GM19452 (cell line): ENCODE data around the gene HHIPL2.
"Not testable (repeated sequence)": the region's sequence is repeated elsewhere in the genome, so short reads cannot be mapped to it uniquely, and the experiment has no call there.

ENCODE experiments used
- ATAC-seq: cut with Tn5 transposase; IDR thresholded peaks from one replicate; pipeline ENCODE4 v1.9.1; 2021; ENCODE audit not compliant: unreplicated experiment

Gene HHIPL2

DNA sequence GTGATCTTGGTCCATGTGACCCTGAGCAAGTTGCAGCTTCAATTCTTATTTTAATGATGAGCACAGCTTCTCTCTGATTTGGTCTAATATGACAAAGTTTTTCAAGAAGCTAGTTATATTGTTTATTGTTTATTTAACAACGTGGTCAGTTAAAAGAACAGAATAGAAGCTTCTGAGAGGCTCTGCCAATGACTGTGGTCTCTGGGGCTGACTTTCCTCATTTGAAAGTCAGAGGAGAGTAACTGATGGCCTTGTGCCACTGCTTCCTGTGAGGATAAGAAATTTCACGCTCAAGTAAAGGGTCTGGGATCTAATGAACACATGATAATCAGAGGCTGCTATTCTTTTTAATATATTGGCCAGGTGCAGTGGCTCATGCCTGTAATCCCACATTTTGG is 7.3 kb downstream of the HHIPL2 start:
- no peak for ATAC-seq

DNA sequence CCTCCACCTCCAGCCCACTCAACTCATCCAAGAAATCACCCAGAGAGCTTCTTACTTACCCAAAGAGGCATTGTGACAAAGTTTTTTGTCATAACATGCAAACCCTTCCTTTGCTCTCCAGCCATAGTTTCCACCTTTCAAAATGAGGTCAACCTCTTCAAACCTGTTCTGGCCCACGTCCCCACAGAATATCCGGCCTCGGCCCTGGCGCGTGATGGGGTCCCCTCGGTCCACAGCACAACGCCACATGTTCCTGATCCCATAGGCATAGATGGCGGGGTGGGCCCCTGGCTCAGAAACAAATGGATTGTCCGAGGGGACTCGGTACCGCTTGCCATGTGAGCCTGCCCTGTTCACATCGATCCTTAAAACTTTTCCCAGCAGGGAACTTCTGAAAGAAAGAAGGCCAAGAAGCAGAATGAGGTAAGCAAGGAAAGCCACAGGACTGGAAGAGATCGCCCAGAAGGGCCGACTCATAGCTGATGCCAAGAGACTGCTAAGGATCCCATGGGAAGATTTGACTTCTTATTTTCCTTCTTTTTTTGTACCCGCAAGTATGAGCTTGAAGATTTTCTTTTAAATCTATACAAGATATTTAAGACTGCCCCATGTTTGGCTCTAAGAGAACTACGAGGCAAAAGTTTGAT is 7.8 kb downstream of the HHIPL2 start:
- ATAC-seq: no peak

DNA sequence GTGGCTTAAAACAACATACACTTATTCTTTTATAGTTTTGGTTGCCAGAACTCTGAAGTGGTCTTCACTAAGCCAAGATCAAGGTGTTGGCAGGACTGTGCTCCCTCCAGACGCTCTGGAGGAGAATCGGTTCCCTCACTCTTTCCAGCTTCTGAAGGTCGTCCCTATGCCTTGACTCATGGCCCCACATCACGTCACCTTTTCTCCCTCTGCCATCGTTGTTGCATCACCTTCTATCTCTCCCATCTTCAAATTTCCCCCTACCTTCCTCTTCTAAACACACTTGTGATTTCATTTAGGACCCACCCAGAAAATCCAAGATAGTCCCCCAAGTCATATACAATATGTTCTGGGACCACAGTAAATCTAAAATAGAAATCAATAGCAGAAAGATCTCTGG is 12.4 kb downstream of the HHIPL2 start:
- ATAC-seq: no peak

DNA sequence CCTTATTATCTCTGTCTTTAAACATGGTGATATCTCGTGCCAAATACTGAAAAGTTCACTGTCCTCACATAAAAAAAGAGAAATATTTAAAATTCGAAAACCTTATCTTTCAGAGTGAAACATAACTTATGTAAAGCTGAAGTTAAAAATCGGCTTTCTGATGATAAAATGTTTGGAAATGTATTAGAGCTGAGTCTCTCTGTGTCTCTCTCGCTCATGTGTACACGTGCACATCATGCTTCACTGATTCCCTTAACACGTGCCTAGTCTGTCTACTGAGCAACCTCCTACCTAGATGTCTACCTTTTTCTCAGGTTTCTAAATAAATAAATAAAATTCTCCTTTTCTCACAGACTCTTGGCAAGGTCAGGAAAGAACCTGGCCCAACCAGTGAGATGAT is 17.1 kb downstream of the HHIPL2 start:
- ATAC-seq: no peak

DNA sequence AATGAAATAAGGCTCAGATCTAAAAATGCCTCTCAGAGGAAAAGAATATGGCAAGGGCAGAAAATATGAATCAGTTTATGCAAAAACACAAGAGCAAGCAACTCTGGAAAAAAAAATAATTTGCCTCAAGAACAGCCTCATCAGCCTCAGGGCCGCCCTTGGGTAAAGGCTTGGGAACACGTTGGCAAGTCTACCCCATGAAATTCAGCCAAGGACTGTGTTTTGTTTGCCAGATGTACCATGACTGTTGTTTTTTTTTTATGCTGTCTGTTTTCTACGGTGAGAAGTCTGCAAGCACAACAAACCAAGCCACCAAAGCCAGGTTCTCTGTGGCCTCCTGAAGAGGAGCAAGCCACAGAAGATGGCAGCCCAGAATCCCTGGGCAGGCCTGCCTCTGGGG is 18.0 kb downstream of the HHIPL2 start:
- no peak for ATAC-seq

DNA sequence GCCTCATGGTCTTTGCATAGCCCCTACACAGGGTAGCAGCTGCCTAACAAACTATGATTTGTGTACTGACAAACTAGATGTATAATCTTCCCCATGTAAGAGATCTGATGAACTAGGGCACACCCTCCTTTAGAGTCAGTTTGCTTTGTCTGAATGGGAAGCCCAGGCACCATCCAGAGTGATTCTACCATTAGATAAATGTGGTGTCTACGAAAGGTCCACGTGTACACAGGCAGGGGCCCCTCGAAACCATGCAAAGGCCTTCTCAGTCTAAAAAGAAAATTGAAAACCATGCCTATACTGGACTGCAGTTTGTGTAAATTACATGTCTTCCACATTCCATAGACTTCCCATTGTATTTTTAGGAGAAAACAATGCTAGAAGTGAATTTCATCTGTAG is 18.7 kb downstream of the HHIPL2 start:
- no peak for ATAC-seq

DNA sequence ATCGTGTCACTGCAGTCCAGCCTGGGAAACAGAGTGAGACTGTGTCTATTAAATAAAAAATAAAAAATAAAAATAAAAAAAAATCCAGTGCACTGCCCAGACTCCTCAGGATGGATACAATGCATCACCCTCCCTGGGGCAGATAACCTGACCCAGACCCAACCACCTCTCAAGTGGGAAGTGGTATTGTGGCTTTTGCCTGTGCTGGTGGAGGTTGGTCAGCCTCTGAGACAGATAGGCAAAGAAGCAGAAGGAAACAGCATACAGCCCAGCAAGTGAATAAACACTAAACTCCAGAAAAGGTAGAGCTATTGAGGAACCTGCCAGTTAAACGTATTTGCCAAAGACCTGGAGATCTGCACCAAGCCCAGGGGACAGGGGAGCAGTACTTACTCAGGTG is 22.0 kb downstream of the HHIPL2 start:
- ATAC-seq: no peak

DNA sequence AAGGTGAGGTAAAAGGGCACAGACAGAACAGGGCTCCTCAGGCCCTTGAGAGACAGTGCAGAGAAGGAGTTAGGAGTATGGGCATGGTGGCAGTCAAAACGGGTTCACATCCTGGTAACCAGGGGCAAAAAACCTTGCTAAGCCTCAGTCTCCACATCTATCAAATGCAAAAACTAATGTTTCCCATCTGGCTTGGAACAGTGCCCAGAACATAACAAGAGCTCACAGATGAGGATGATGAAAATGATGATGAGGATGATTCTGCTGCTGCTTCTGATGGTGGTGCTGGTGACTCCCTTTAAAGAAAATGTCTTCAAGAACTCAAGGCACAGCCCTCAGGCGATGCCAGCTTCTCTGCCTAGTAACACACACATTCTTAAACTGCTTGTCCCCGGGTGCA is 24.1 kb downstream of the HHIPL2 start:
- ATAC-seq: no peak

DNA sequence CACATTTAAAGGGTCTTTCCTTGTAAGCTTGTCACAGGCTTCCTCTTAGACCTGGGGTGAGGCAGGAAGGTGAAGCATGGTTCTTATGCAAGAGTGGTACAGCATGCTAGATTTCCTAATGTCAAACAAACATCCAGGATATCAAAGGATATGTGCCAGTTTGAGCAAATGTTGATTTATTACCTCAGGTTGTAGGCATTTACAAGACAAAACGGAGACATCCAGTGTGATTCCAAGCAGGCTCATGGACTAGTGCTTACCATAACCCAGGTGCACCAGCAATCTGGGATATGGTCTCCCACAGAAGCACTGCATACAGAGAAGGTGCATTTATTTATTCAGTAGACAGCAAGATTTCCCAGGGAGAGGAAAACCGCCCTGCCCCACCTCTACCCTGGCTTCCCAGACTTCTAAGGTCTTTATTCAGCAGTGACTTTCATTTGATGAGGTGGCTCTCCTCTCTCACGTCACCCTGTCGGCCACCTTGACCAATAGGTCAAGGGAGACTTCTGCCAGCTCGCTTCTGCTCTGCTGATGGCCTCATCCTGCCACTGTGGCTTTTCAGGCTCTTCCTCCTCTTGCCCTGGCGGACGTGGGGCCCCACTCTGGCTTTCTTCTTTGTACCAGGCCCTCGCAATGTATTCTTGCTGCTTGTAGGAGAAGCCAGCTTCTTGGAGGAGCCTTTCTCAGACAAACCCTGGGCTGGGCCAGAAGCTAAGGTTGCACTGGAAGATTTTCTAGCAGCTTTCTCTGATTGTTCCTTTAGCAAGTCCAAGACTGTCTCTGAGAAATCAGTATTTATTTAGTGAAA is 25.6 kb downstream of the HHIPL2 start:
- ATAC-seq: no peak

DNA sequence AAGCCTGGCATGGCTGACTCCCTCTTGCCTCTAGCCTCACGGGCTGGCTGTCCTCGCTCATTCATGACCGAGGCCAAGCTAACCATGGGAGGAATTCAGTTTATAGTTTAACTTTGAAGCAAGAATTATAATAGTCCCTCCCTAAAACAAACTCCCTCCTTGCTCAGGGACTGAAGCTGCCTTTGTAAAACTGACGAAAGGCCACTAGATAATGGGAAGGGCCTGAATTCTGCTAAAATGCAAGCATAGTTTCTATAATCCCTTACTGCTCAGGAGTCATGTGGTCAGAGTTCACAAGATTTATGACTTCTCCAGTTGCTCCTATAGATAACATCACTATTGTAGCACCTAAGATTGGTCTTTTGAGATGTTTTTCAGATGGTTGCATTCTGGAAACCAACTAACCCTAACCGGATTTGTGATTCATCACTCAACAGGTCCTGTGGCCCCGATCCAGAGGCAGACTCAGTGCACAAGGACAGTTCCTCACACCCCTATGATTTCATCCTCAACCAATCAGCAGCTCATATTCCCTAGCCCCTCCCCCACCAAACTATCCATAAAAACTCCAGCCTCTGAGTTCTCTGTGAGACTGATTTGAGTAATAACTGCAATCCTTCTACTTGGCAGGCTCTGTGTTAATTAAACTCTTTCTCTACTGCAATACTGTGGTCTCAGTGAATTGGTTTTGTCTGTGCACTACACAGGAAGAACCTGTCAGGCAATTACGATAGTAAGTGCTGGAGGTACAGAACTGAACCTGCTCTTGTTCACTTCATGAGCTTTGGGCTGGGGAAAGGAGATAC is 26.4 kb downstream of the HHIPL2 start:
- no peak for ATAC-seq

DNA sequence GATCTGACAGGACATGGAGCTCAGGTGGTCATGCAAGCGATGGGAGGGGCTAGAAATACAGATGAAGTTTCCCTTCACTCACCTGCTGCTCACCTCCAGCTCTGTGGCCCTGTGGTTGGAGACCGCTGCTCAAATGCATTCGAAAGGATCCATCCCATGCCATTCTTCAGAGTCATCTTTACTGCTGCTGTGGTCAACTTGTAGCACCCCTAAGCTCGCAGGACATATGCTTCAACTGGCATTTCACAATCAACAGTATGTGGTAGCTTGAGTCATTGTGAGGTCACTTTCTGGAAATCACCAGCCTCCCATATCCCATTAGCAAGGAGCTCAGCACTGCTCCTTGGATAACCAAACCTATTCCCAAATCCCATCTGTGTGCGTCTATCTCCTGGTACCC is 58.4 kb downstream of the HHIPL2 start:
- not testable (repeated sequence) for ATAC-seq

DNA sequence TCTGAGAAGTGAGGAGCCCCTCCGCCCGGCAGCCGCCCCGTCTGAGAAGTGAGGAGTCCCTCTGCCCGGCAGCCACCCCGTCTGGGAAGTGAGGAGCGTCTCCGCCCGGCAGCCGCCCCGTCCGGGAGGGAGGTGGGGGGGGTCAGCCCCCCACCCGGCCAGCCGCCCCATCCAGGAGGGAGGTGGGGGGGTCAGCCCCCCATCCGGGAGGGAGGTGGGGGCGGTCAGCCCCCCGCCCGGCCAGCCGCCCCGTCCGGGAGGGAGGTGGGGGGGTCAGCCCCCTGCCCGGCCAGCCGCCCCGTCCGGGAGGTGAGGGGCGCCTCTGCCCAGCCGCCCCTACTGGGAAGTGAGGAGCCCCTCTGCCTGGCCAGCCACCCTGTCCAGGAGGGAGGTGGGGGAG is 60.1 kb downstream of the HHIPL2 start:
- ATAC-seq: not testable (repeated sequence)

DNA sequence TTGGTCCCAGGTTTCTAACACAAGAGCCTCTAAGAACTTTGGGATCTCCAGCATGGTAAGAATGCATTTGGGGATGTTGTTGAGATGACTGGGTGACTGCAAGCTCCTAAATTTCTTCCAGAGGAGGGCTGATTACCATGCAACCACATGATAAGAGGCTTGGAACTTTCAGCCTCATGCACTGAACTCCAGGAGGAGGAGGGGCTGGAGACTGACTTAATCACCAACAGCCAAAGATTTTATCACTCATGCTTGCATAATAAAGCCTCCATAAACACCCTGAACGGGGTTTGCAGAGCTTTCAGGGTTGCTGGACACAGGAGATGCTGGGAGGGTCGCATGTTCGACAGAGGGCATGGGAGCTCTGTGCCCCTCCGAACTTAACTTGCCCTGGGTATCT is 63.9 kb downstream of the HHIPL2 start:
- ATAC-seq: not testable (repeated sequence)

DNA sequence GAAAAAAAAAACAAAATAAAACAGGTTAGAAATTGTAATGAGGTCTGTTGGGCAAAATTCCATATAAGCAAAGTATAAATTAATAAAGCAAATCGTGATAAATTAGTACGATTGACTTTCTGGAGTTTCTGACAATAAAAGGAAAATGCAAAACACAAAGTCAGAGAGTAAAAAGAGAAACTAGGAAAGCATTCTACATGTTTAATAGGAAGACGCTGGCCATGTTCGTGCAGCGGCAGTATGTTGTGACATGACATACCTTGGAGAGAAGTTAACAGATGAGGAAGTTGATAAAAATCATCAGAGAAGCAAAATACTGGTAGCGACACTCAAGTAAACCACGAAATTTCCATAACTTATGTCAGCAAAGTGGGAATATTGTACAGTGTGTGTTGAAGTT is 68.3 kb downstream of the HHIPL2 start:
- not testable (repeated sequence) for ATAC-seq

DNA sequence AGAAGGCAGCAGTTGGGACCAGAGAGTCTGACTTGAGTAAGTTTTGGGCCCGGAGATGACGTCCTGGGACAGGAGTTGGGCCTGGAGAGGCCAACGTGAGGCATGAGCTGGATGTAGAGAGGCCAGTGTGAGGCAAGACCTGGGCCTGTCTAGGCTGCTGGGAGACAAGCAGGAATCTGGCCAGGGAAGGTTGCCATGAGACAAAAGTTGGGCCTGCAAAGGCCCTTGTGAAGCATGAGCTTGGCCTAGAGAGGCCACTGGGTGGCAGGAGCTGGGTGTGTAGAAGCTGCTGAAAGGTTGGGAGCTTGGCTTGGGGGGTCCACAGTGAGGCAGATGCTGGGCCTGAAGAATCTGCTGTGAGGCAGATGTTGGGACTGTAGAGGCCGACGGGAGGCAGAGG is 71.5 kb downstream of the HHIPL2 start:
- ATAC-seq: not testable (repeated sequence)

DNA sequence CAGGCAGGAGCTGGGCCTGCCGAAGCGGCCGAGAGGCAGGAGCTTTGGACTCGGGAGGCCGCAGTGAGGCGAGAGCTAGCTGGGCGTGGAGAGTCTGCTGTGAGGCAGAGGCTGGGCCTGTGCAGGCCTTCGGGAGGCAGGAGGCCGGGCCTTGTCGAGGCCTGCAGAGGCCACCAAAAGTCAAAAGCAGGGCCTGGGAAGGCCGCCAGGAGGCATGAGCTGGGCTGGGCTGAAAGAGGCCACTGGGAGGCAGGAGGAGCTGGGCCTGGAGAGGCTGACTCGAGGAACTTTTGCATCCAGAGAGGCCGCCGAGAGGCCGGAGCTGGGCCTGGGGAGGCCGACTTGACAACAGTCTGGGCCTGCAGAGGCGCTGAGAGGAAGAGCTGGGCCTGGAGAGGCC is 74.2 kb downstream of the HHIPL2 start:
- not testable (repeated sequence) for ATAC-seq

DNA sequence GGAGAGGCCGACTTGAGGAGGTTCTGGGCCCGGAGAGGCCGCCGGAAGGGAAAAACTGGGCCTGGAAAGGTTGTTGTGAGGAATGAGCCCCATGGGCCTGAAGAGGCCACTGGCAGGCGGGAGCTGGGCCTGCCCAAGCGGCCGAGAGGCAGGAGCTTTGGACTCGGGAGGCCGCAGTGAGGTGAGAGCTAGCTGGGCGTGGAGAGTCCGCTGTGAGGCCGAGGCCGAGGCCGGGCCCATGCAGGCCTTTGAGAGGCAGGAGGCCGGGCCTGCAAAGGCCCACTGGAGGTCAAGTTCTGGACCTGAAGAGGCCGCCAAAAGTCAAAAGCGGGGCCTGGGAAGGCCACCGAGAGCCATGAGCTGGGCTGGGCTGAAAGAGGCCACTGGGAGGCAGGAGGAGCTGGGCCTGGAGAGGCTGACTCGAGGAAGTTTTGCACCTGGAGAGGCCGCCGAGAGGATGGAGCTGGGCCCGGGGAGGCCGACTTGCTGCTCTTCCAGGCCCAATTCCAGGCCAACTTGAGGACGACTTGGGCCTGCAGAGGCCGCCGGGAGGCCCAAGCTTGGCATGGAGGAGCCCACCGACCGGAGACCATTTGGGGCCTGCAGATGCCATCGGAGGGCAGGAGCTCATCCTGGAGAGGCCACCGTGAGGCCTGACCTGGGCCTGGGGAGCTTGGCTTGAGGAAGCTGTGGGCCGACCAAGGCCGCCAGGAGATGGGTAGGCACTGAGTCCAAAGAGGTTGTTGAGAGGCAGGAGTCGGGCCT is 74.9 kb downstream of the HHIPL2 start:
- ATAC-seq: not testable (repeated sequence)
